Femur (tissue), 1 donor: Measurements from ENCODE around the gene MASP2.
"Not testable (repeated sequence)": the region's sequence is repeated elsewhere in the genome, so short reads cannot be mapped to it uniquely, and the experiment has no call there.

Experiments
- DNase-seq: peaks from one replicate; pipeline ENCODE4 v3.0.0-alpha.2; 2017

Gene MASP2

GRCh38 chr1:11058026-11058425, 11.0 kb upstream of the MASP2 start:
- DNase-seq = no peak

- DNase-seq = no peak
These were observed 10.4 kb upstream of the MASP2 start for GRCh38 chr1:11057477-11057876.

GRCh38 chr1:11056504-11056903, 9.5 kb upstream of the MASP2 start:
- no peak for DNase-seq

GRCh38 chr1:11055676-11056075, 8.6 kb upstream of the MASP2 start:
- no peak for DNase-seq

- DNase-seq = no peak
These were observed 7.6 kb upstream of the MASP2 start for GRCh38 chr1:11054666-11055065.

GRCh38 chr1:11054181-11054580, 7.1 kb upstream of the MASP2 start:
- DNase-seq = no peak

- no peak for DNase-seq
These were observed 6.7 kb upstream of the MASP2 start for GRCh38 chr1:11053758-11054137.

- DNase-seq = no peak
These were observed 6.1 kb upstream of the MASP2 start for GRCh38 chr1:11052839-11053757.

GRCh38 chr1:11051781-11052511, 4.9 kb upstream of the MASP2 start:
- DNase-seq = no peak

GRCh38 chr1:11051121-11051520, 4.1 kb upstream of the MASP2 start:
- not testable (repeated sequence) for DNase-seq

GRCh38 chr1:11046270-11046566, 821 bp downstream of the MASP2 start:
- DNase-seq = no peak

GRCh38 chr1:11045428-11046269, 1.4 kb downstream of the MASP2 start:
- no peak for DNase-seq

- no peak for DNase-seq
These were observed 2.1 kb downstream of the MASP2 start for GRCh38 chr1:11044849-11045427.

- DNase-seq = no peak
These were observed 2.8 kb downstream of the MASP2 start for GRCh38 chr1:11044086-11044848.

GRCh38 chr1:11042995-11043874, 3.8 kb downstream of the MASP2 start:
- no peak for DNase-seq

GRCh38 chr1:11042065-11042464, 5.0 kb downstream of the MASP2 start:
- DNase-seq = no peak

GRCh38 chr1:11041048-11041447, 6.0 kb downstream of the MASP2 start:
- no peak for DNase-seq

GRCh38 chr1:11040105-11040429, 7.0 kb downstream of the MASP2 start:
- DNase-seq = not testable (repeated sequence)

- no peak for DNase-seq
These were observed 7.5 kb downstream of the MASP2 start for GRCh38 chr1:11039351-11040104.

- DNase-seq = peak; percentile 93
These were observed 9.3 kb downstream of the MASP2 start for GRCh38 chr1:11037740-11038182.
